Neural progenitor cell (in vitro differentiated cells): ENCODE measurements around the gene HS6ST3. TPM values are rescaled to one million over a fixed set of nuclear protein-coding genes. Genes with fewer than 3 reads are reported as not detected.
A peak's percentile ranks its signal among the peaks of the same experiment; 100 is the strongest.
"Not testable (repeated sequence)": the region's sequence is repeated elsewhere in the genome, so short reads cannot be mapped to it uniquely, and the experiment has no call there.

Experiments used
- DNase-seq: peaks from one replicate; pipeline ENCODE4 v3.0.0-alpha.2; 2016; ENCODE audit warnings: low spot score
- H2AFZ ChIP-seq: fragments of 200-600 bp; sonication (generic); replicated peaks from 2 replicates; pipeline ENCODE4 v1.6.1; 2016; ENCODE audit warnings: antibody characterized with exemption
- H3F3A ChIP-seq: fragments of 200-600 bp; sonication (generic); 2 replicates; pipeline ENCODE4 v1.6.1; 2016; ENCODE audit warnings: antibody characterized with exemption, low read depth
- H3K27ac ChIP-seq: fragments of 200-600 bp; sonication (generic); 2 replicates; pipeline ENCODE4 v1.5.1; 2016; ENCODE audit warnings: mild to moderate bottlenecking
- H3K27me3 ChIP-seq: fragments of 200-600 bp; sonication (generic); 2 replicates; pipeline ENCODE4 v1.6.1; 2016; ENCODE audit warnings: mild to moderate bottlenecking, moderate library complexity
- H3K36me3 ChIP-seq: fragments of 200-600 bp; sonication (generic); 2 replicates; pipeline ENCODE4 v1.5.1; 2016
- H3K4me1 ChIP-seq: fragments of 200-600 bp; sonication (generic); 2 replicates; pipeline ENCODE4 v1.6.1; 2016; ENCODE audit warnings: mixed run types
- H3K4me2 ChIP-seq: fragments of 200-600 bp; sonication (generic); 2 replicates; pipeline ENCODE4 v1.6.1; 2016
- H3K4me3 ChIP-seq: fragments of 200-600 bp; sonication (generic); 2 replicates; pipeline ENCODE4 v1.5.1; 2016
- H3K79me2 ChIP-seq: fragments of 200-600 bp; sonication (generic); 2 replicates; pipeline ENCODE4 v1.6.1; 2016; ENCODE audit warnings: low read depth
- H3K9ac ChIP-seq: fragments of 200-600 bp; sonication (generic); 2 replicates; pipeline ENCODE4 v1.6.1; 2016
- H3K9me3 ChIP-seq: fragments of 200-600 bp; sonication (generic); 2 replicates; pipeline ENCODE4 v1.5.1; 2016; ENCODE audit warnings: low read depth
- H4K20me1 ChIP-seq: fragments of 200-600 bp; sonication (generic); 2 replicates; pipeline ENCODE4 v1.6.1; 2016; ENCODE audit warnings: low read depth
- H3K27ac Mint-ChIP-seq: 3 replicates; pipeline ENCODE4 v1.8.0; 2021; ENCODE audit warnings: mixed read lengths
- H3K27me3 Mint-ChIP-seq: 2 replicates; pipeline ENCODE4 v1.8.0; 2022; ENCODE audit warnings: low read depth, mild to moderate bottlenecking, inconsistent platforms, moderate library complexity, mixed read lengths; ENCODE audit not compliant: insufficient read depth
- H3K36me3 Mint-ChIP-seq: 3 replicates; pipeline ENCODE4 v1.8.0; 2021; ENCODE audit warnings: mixed read lengths
- H3K4me1 Mint-ChIP-seq: 3 replicates; pipeline ENCODE4 v1.8.0; 2021; ENCODE audit warnings: mixed read lengths
- H3K4me3 Mint-ChIP-seq: 3 replicates; pipeline ENCODE4 v1.8.0; 2021; ENCODE audit warnings: mild to moderate bottlenecking, moderate library complexity, mixed read lengths
- H3K9me3 Mint-ChIP-seq: 3 replicates; pipeline ENCODE4 v1.8.0; 2020; ENCODE audit warnings: mixed read lengths
- CTCF ChIP-seq: fragments of 200-600 bp; sonication (generic); IDR thresholded peaks from 2 replicates; pipeline ENCODE4 v1.5.1; 2017; ENCODE audit warnings: antibody characterized with exemption, mild to moderate bottlenecking
- EZH2 ChIP-seq: fragments of 200-600 bp; sonication (generic); IDR thresholded peaks from 2 replicates; pipeline ENCODE4 v1.6.1; 2017; ENCODE audit warnings: antibody characterized with exemption, mild to moderate bottlenecking, moderate library complexity
- EZH2phosphoT487 ChIP-seq: fragments of 200-600 bp; sonication (generic); IDR thresholded peaks from 2 replicates; pipeline ENCODE4 v1.6.1; 2017; ENCODE audit warnings: antibody characterized with exemption
- total RNA-seq: library from RNA; depleted of rRNA; stranded (reverse); fragments of >200 nt; gene quantifications from 2 replicates; pipeline ENCODE4 v1.2.3, GENCODE V29; 2015; ENCODE audit warnings: low replicate concordance

Gene HS6ST3
- total RNA-seq, 1 donor from 2014 or later, result 0.39 TPM

GRCh38 chr13:96503481-96503880 is 413.6 kb downstream of the HS6ST3 start:
- Mint-ChIP-seq H3K36me3 (no peaks in the 10 kb centered on the region), H3K4me3 (no peak overlapping the region), H3K27ac (no peak overlapping the region), H3K9me3 (no peaks in the 10 kb centered on the region), H3K4me1 (no peaks in the 10 kb centered on the region), H3K27me3 (no peaks in the 10 kb centered on the region)
- Histone ChIP-seq H3K9ac (no peak overlapping the region), H3F3A (no peaks in the 10 kb centered on the region), H3K9me3 (no peaks in the 10 kb centered on the region), H3K4me3 (no peak overlapping the region), H4K20me1 (no peaks in the 10 kb centered on the region), H2AFZ (no peak overlapping the region), H3K4me2 (no peak overlapping the region), H3K36me3 (no peaks in the 10 kb centered on the region), H3K27ac (no peak overlapping the region), H3K4me1 (peaks cover 6% of the 10 kb centered on the region), H3K27me3 (no peaks in the 10 kb centered on the region), H3K79me2 (no peaks in the 10 kb centered on the region)
- TF ChIP-seq EZH2phosphoT487 (no peak), EZH2 (no peak), CTCF (no peak)
- DNase-seq, result no peak

- peaks cover 6% of the 10 kb centered on the region for H3K4me1 ChIP-seq
- no peaks in the 10 kb centered on the region for H3K27me3 ChIP-seq
- Mint-ChIP-seq H3K36me3 (no peaks in the 10 kb centered on the region), H3K9me3 (no peaks in the 10 kb centered on the region), H3K27me3 (no peaks in the 10 kb centered on the region), H3K4me1 (no peaks in the 10 kb centered on the region), H3K27ac (no peak overlapping the region), H3K4me3 (no peak overlapping the region)
- TF ChIP-seq EZH2 (no peak), CTCF (no peak), EZH2phosphoT487 (no peak)
- no peaks in the 10 kb centered on the region for H4K20me1 ChIP-seq
- DNase-seq, result no peak
- no peak overlapping the region for H3K9ac ChIP-seq
- no peak overlapping the region for H2AFZ ChIP-seq
- no peaks in the 10 kb centered on the region for H3K9me3 ChIP-seq
- no peak overlapping the region for H3K4me2 ChIP-seq
- H3F3A ChIP-seq, result no peaks in the 10 kb centered on the region
- no peak overlapping the region for H3K27ac ChIP-seq
- no peaks in the 10 kb centered on the region for H3K36me3 ChIP-seq
- H3K79me2 ChIP-seq, result no peaks in the 10 kb centered on the region
- H3K4me3 ChIP-seq, result no peak overlapping the region
These were observed 421.7 kb downstream of the HS6ST3 start for GRCh38 chr13:96511587-96511986.

DNA sequence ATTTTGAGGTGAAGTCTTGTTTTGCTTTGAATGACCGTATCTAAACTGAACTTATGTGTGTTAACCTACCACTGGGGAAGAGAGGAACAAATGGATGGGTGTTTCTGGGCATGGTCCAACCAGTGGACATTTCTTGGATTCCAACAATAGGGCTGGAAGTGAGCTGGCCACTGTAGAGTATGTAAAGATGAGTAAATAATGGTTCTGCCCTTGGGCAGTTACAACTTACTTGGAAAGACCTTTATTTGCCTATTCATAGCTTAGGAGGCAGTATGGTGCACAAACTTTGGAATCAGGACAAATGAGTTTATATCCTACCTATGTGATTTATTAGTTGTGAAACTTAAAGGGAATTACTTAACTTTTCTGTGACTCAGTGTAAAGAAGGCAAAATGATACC is 429.5 kb downstream of the HS6ST3 start:
- TF ChIP-seq EZH2 (no peak), CTCF (no peak), EZH2phosphoT487 (no peak)
- H3K36me3 Mint-ChIP-seq, result no peaks in the 10 kb centered on the region
- Histone ChIP-seq H3K27me3 (no peaks in the 10 kb centered on the region), H3K27ac (no peak overlapping the region), H3F3A (no peaks in the 10 kb centered on the region), H4K20me1 (no peaks in the 10 kb centered on the region), H3K36me3 (no peaks in the 10 kb centered on the region), H3K4me1 (peaks cover under 1% of the 10 kb centered on the region), H3K9me3 (no peaks in the 10 kb centered on the region), H3K9ac (no peak overlapping the region), H3K4me3 (no peak overlapping the region), H2AFZ (no peak overlapping the region), H3K4me2 (no peak overlapping the region), H3K79me2 (no peaks in the 10 kb centered on the region)
- H3K4me1 Mint-ChIP-seq, result no peaks in the 10 kb centered on the region
- no peak overlapping the region for H3K27ac Mint-ChIP-seq
- no peak overlapping the region for H3K4me3 Mint-ChIP-seq
- no peaks in the 10 kb centered on the region for H3K9me3 Mint-ChIP-seq
- peaks cover 2% of the 10 kb centered on the region for H3K27me3 Mint-ChIP-seq
- no peak for DNase-seq

DNA sequence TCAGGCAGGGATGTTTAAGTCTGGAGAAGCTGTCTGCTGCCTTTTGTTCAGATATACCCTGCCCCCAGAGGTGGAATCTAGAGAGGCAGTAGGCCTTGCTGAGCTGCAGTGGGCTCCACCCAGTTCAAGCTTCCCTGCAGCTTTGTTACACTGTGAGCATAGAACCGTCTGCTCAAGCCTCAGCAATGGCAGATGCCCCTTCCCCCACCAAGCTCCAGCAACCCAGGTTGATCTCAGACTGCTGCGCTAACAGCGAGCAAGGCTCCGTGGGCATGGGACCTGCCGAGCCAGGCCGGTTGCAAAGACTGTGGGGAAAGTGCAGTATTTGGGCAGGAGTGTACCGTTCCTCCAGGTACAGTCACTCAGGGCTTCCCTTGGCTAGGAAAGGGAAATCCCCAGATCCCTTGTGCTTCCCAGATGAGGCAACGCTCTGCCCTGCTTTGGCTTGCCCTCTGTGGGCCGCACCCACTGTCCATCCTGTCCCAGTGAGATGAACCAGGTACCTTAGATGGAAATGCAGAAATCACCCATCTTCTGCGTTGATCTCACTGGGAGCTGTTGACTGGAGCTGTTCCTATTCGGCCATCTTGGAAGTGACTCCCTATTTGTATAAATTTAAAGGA is 434.6 kb downstream of the HS6ST3 start:
- not testable (repeated sequence) for H3K4me3 Mint-ChIP-seq, H3K36me3 ChIP-seq, H3K79me2 ChIP-seq, H3K27me3 ChIP-seq, H3K4me1 ChIP-seq, H3F3A ChIP-seq, H4K20me1 ChIP-seq, H3K36me3 Mint-ChIP-seq, H3K27me3 Mint-ChIP-seq, H3K27ac Mint-ChIP-seq, H3K9me3 Mint-ChIP-seq, H3K4me1 Mint-ChIP-seq, H3K9me3 ChIP-seq, H3K4me3 ChIP-seq, H3K27ac ChIP-seq, H3K9ac ChIP-seq, H3K4me2 ChIP-seq
- DNase-seq, result peak; percentile 16
- peak overlapping the region; percentile 94 for H2AFZ ChIP-seq
